GM23248 (cell line): ENCODE results near the gene KCNMA1. TPM values are rescaled to one million over a fixed set of nuclear protein-coding genes. Genes with fewer than 3 reads are reported as not detected.

Experiments used
- DNase-seq: peaks from one replicate; pipeline ENCODE4 v3.0.0-alpha.2; 2015
- H2AFZ ChIP-seq: fragments of 200-600 bp; sonication (generic); 2 replicates; pipeline ENCODE4 v1.6.1; 2016; ENCODE audit warnings: antibody characterized with exemption
- H3F3A ChIP-seq: fragments of 200-600 bp; sonication (generic); 2 replicates; pipeline ENCODE4 v1.6.1; 2016; ENCODE audit warnings: mild to moderate bottlenecking, antibody characterized with exemption, mixed run types; ENCODE audit not compliant: insufficient read depth
- H3K27ac ChIP-seq: fragments of 200-600 bp; sonication (generic); 2 replicates; pipeline ENCODE4 v1.5.1; 2016; ENCODE audit warnings: mild to moderate bottlenecking
- H3K27me3 ChIP-seq: fragments of 200-600 bp; sonication (generic); replicated peaks from 2 replicates; pipeline ENCODE4 v1.6.1; 2016; ENCODE audit warnings: mild to moderate bottlenecking; ENCODE audit not compliant: insufficient read depth
- H3K36me3 ChIP-seq: fragments of 200-600 bp; sonication (generic); 2 replicates; pipeline ENCODE4 v1.6.1; 2016; ENCODE audit warnings: low read depth, mild to moderate bottlenecking
- H3K4me1 ChIP-seq: fragments of 200-600 bp; sonication (generic); 2 replicates; pipeline ENCODE4 v1.6.1; 2016; ENCODE audit warnings: mild to moderate bottlenecking; ENCODE audit not compliant: insufficient read depth
- H3K4me2 ChIP-seq: fragments of 200-600 bp; sonication (generic); one replicate; pipeline ENCODE4 v1.6.1; 2016; ENCODE audit warnings: mild to moderate bottlenecking; ENCODE audit not compliant: unreplicated experiment
- H3K4me3 ChIP-seq: fragments of 200-600 bp; sonication (generic); 2 replicates; pipeline ENCODE4 v1.5.1; 2016; ENCODE audit warnings: mild to moderate bottlenecking
- H3K79me2 ChIP-seq: fragments of 200-600 bp; sonication (generic); 2 replicates; pipeline ENCODE4 v1.6.1; 2016; ENCODE audit warnings: mild to moderate bottlenecking; ENCODE audit not compliant: insufficient read depth
- H3K9ac ChIP-seq: fragments of 200-600 bp; sonication (generic); 2 replicates; pipeline ENCODE4 v1.6.1; 2016; ENCODE audit warnings: mild to moderate bottlenecking
- H3K9me2 ChIP-seq: fragments of 200-600 bp; sonication (generic); 2 replicates; pipeline ENCODE4 v1.6.1; 2016; ENCODE audit warnings: mixed run types, mild to moderate bottlenecking, moderate library complexity; ENCODE audit not compliant: insufficient read depth
- H3K9me3 ChIP-seq: fragments of 200-600 bp; sonication (generic); one replicate; pipeline ENCODE4 v1.6.1; 2017; ENCODE audit warnings: low read depth
- H4K20me1 ChIP-seq: fragments of 200-600 bp; sonication (generic); 2 replicates; pipeline ENCODE4 v1.6.0; 2016; ENCODE audit not compliant: insufficient read depth
- EZH2 ChIP-seq: fragments of 200-600 bp; sonication (generic); IDR thresholded peaks from 2 replicates; pipeline ENCODE4 v1.6.1; 2018; ENCODE audit warnings: antibody characterized with exemption, mild to moderate bottlenecking; ENCODE audit not compliant: insufficient read depth, poor library complexity, severe bottlenecking
- EZH2phosphoT487 ChIP-seq: fragments of 200-600 bp; sonication (generic); IDR thresholded peaks from 2 replicates; pipeline ENCODE4 v1.6.1; 2018; ENCODE audit warnings: antibody characterized with exemption, moderate library complexity, mild to moderate bottlenecking, low read depth; ENCODE audit not compliant: insufficient read depth
- WGBS, 2 experiments: methylation state at CpG; one replicate each; pipeline ENCODE4 v1.1.6; 2015 to 2017; ENCODE audit warnings: low lambda C conversion rate in 2 of 2, low coverage in 1 of 2; ENCODE audit errors: missing lambda C conversion rate in 2 of 2; 5-methylcytosine and 5-hydroxymethylcytosine counted together
- in situ Hi-C: fragments of 300-500 bp; cut with MboI; formaldehyde crosslinking; loops from 2 replicates; pipeline ENCODE4 v1.15.0; 2020
- polyA plus RNA-seq: library from polyadenylated mRNA; unstranded; fragments of >200 nt; fragmentation: Nextera tagmentation; extraction: Ambion mirVana; gene quantifications from 2 replicates; pipeline ENCODE4 v1.2.1, GENCODE V29; 2016
- total RNA-seq: library from RNA; depleted of rRNA; stranded (reverse); fragments of >200 nt; shearing (Covaris generic); gene quantifications from 2 replicates; pipeline ENCODE4 v1.2.3, GENCODE V29; 2014

KCNMA1 gene
- total and polyA plus RNA-seq, 2 experiments from 2014 or later = 14.2 to 25.1 TPM

- Histone ChIP-seq H3F3A (no peaks in the 10 kb centered on the region), H3K36me3 (no peaks in the 10 kb centered on the region), H2AFZ (no peak overlapping the region), H4K20me1 (no peaks in the 10 kb centered on the region), H3K9me3 (no peaks in the 10 kb centered on the region), H3K27me3 (no peaks in the 10 kb centered on the region), H3K9ac (no peak overlapping the region), H3K4me2 (no peak overlapping the region), H3K27ac (no peak overlapping the region), H3K79me2 (no peaks in the 10 kb centered on the region), H3K4me3 (no peak overlapping the region), H3K9me2 (no peaks in the 10 kb centered on the region), H3K4me1 (peaks cover 13% of the 10 kb centered on the region)
- no peak for DNase-seq
- TF ChIP-seq EZH2 (no peak), EZH2phosphoT487 (no peak)
- WGBS, 2 experiments = 80 to 88% methylated on average over 4 of the region's 4 CpGs
- in situ Hi-C loops = no loop called here
Measured at GRCh38 chr10:77581738-77582137, 55.9 kb downstream of the KCNMA1 start.

GRCh38 chr10:77580482-77580881, 57.1 kb downstream of the KCNMA1 start:
- Histone ChIP-seq H3K4me2 (no peak overlapping the region), H3K27me3 (no peaks in the 10 kb centered on the region), H3K9me3 (no peaks in the 10 kb centered on the region), H3K9ac (no peak overlapping the region), H3K79me2 (no peaks in the 10 kb centered on the region), H3K4me3 (no peak overlapping the region), H3K4me1 (peaks cover 8% of the 10 kb centered on the region), H3K36me3 (no peaks in the 10 kb centered on the region), H2AFZ (no peak overlapping the region), H4K20me1 (no peaks in the 10 kb centered on the region), H3K27ac (no peak overlapping the region), H3F3A (no peaks in the 10 kb centered on the region), H3K9me2 (no peaks in the 10 kb centered on the region)
- WGBS, 2 experiments = 64 to 82% methylated on average over 2 of the region's 2 CpGs
- in situ Hi-C loops = no loop called here
- TF ChIP-seq EZH2phosphoT487 (no peak), EZH2 (no peak)
- no peak for DNase-seq

- Histone ChIP-seq H3K9ac (no peak overlapping the region), H3K4me3 (no peak overlapping the region), H3K4me1 (peaks cover 8% of the 10 kb centered on the region), H4K20me1 (no peaks in the 10 kb centered on the region), H3K79me2 (no peaks in the 10 kb centered on the region), H3K36me3 (no peaks in the 10 kb centered on the region), H2AFZ (no peak overlapping the region), H3K4me2 (no peak overlapping the region), H3K9me3 (no peaks in the 10 kb centered on the region), H3F3A (no peaks in the 10 kb centered on the region), H3K9me2 (no peaks in the 10 kb centered on the region), H3K27ac (no peak overlapping the region), H3K27me3 (no peaks in the 10 kb centered on the region)
- no peak for DNase-seq
- in situ Hi-C loops = no loop called here
- no peak for TF ChIP-seq EZH2
- no peak for TF ChIP-seq EZH2phosphoT487
- WGBS, 2 experiments = 68 to 72% methylated on average over 7 of the region's 7 CpGs
Measured at GRCh38 chr10:77578583-77579227, 58.9 kb downstream of the KCNMA1 start.

DNA sequence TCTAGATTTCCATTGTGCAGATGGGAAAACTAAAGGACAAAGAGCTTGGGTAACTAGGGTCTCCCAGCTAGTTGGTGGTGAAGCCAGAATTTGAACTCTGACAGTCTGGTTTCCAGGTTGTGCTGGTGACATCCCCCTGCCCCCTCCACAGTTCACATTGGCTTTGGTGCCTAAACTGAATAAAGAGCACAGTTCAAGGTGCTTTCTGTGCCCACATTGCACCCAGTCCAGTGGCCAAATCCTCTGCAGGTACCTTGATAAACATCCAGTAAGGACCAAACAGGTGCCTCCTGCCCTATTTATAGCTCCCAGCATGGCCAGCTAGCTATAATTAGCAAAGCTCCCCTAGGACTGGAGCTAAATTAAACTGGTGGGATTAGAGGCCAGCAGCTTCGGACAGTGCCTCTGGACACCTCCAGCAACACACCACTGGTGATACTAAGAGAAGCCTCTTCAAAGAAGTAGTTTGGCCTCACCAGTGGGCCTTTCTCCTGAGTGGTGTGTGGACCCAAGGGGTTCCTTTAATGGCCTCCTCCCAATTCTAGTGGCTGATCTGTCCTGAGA, 59.9 kb downstream of the KCNMA1 start:
- Histone ChIP-seq H3K27ac (no peak overlapping the region), H3K36me3 (no peaks in the 10 kb centered on the region), H3K27me3 (no peaks in the 10 kb centered on the region), H3K4me1 (peaks cover 4% of the 10 kb centered on the region), H3K79me2 (no peaks in the 10 kb centered on the region), H3F3A (no peaks in the 10 kb centered on the region), H3K4me3 (no peak overlapping the region), H3K4me2 (no peak overlapping the region), H3K9me2 (no peaks in the 10 kb centered on the region), H3K9ac (no peak overlapping the region), H2AFZ (no peak overlapping the region), H4K20me1 (no peaks in the 10 kb centered on the region), H3K9me3 (no peaks in the 10 kb centered on the region)
- WGBS, 2 experiments = 88 to 100% methylated on average over 1 of the region's 1 CpG
- TF ChIP-seq EZH2phosphoT487 (no peak), EZH2 (no peak)
- no peak for DNase-seq
- in situ Hi-C loops = no loop called here
